IPS-NIHi7 (cell line): ENCODE measurements around the gene PSMA4.
"Not testable (repeated sequence)": the region's sequence is repeated elsewhere in the genome, so short reads cannot be mapped to it uniquely, and the experiment has no call there.

Source experiments
- DNase-seq: peaks from one replicate; pipeline ENCODE4 v3.0.0; 2012; ENCODE audit warnings: mixed read lengths; ENCODE audit errors: extremely low spot score

Gene PSMA4

GRCh38 chr15:78551902-78552301 is 11.7 kb downstream of the PSMA4 start:
- DNase-seq: no peak

- DNase-seq: no peak
Observed at GRCh38 chr15:78552597-78552996, 12.4 kb downstream of the PSMA4 start.

GRCh38 chr15:78560201-78560600 is 20.0 kb downstream of the PSMA4 start:
- DNase-seq: not testable (repeated sequence)

- no peak for DNase-seq
Observed at GRCh38 chr15:78561490-78561889, 21.2 kb downstream of the PSMA4 start.

GRCh38 chr15:78563092-78563491 is 22.8 kb downstream of the PSMA4 start:
- no peak for DNase-seq

- DNase-seq: no peak
Observed at GRCh38 chr15:78564743-78565096, 24.5 kb downstream of the PSMA4 start.

- peak; percentile 98 for DNase-seq
Observed at GRCh38 chr15:78565097-78565950, 25.1 kb downstream of the PSMA4 start, which contains the start of gene CHRNA5. Gene CHRNA5 (plus strand): TSS chr15:78565520. CDS start chr15:78565720, 200 bp downstream.

GRCh38 chr15:78565951-78566774 is 25.9 kb downstream of the PSMA4 start:
- DNase-seq: peak; percentile 38

- DNase-seq: no peak
Observed at GRCh38 chr15:78567531-78567930, 27.3 kb downstream of the PSMA4 start.

GRCh38 chr15:78570710-78571109 is 30.5 kb downstream of the PSMA4 start:
- peak; percentile 20 for DNase-seq

- DNase-seq: no peak
Observed at GRCh38 chr15:78571382-78571781, 31.1 kb downstream of the PSMA4 start.

- DNase-seq: no peak
Observed at GRCh38 chr15:78573416-78573815, 33.2 kb downstream of the PSMA4 start.

- no peak for DNase-seq
Observed at GRCh38 chr15:78574944-78575343, 34.7 kb downstream of the PSMA4 start.

GRCh38 chr15:78597583-78597982 is 57.3 kb downstream of the PSMA4 start:
- DNase-seq: no peak

- DNase-seq: no peak
Observed at GRCh38 chr15:78598348-78598747, 58.1 kb downstream of the PSMA4 start.

- DNase-seq: no peak
Observed at GRCh38 chr15:78599189-78599588, 58.9 kb downstream of the PSMA4 start.
